Activated CD8-positive, alpha-beta memory T cell treated with anti-CD3 and anti-CD28 coated beads for 24 hours (primary cell): ENCODE results near the gene MED16.
"Not testable (repeated sequence)": the region's sequence is repeated elsewhere in the genome, so short reads cannot be mapped to it uniquely, and the experiment has no call there.

Experiments
- DNase-seq: peaks from one replicate; pipeline ENCODE4 v3.0.0-alpha.2; 2020

Gene MED16

GRCh38 chr19:825897-826644 lies 66.9 kb downstream of the MED16 start:
- no peak for DNase-seq

DNA sequence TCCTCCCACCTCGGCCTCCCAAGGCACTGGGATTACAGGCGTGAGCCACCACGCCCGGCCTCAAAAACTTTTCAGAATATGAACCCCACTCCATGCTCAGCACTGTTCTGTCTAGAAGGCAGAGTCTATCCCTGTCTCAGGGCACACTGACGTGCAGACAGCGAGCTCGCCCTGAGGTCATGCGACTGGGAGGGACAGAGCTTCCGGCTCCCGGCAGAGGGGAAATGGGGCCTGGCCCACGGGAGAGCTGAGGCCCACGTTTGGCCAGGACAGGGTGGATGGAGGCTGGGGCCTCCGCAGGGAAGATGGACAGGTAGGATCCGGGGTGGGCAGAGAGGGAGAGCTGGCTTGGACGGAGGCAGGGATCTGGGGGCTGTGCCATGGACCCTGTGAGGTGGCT lies 68.1 kb downstream of the MED16 start:
- no peak for DNase-seq

DNA sequence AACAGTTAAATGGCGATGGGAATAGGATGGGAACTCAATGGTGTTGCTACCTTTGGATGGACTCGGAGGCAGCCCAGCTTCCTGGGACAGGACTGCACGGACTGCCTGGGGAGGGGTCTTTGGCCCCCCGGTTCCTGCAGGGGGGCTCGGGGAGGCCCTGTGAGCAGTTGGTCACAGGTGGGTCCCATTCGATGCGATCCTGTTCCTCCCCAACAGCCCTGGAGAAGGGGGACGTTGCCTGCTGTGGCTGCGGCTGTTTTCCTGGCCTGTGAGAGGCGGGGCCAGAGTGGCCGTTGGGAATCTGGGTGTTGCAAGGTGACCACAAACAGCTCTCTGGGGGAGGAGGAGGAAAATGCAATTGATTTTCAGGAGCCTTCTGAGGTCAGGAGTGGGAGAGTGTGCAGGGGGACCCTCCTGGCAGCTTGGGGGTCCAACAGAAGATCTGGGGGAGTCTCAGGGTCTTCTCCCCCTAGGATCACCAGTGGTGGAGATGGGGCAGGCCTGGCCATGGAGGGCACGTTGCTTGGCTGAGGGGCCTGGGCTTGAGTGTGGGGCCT lies 69.3 kb downstream of the MED16 start:
- DNase-seq = no peak

DNA sequence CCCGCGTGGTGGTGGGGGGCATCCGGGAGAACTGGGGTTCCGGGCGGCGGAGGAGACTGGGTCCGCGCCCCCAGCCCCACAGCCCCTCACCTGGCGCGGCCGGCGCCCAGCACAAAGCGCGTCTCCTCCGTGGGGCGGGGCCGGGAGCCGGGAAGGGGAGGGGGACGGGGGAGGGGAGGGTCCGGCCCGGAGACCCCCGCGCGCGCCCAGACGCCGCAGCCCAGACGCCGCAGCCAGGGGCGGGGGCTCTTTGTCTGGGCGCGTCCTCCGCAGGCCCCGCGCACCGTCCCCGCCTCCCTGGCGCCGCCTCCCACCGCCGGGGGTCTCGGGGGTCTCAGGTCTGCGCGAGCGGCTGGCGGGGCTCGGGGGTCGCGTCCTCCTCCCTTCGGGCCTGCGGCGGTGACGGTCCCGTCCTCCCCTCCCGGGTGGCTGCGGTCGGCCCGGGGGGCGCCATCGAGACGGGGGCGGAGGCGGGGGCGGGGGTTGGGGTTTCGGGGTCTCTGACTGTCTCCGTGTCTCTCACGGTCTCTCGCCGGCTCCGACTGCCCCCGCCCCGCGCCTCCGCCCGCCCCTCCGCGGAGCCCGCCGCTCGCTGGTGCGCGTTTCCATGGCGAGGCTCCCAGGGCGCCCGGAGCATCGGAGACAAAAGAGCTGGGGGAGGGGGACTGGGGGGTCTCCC lies 71.0 kb downstream of the MED16 start, which contains the start of gene PLPPR3:
TSS of gene PLPPR3 (minus strand) at position 131 of the 679 bp plus-strand sequence. CDS start 396 bp downstream, outside the sequence.
- no peak for DNase-seq

GRCh38 chr19:821231-821824 lies 71.7 kb downstream of the MED16 start:
- no peak for DNase-seq

DNA sequence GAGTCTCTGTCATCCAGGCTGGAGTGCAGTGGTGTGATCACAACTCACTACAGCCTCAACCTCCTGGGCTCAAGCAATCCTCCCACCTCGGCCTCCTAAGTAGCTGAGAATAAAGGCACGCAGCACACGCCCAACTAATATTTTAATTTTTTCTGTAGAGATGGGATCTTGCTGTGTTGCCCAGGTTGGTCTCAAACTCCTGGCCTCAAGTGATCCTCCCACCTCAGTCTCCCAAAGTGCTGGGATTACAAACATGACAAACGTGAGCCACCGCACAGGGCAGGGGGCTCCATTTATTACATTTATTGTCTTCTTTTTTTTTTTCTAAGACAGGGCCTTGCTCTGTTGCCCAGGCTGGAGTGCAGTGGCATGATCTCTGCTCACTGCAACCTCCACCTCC lies 72.8 kb downstream of the MED16 start:
- not testable (repeated sequence) for DNase-seq
